Trophoblast cell (in vitro differentiated cells and primary cell): ENCODE results near the gene GAN.

Source experiments
- DNase-seq, 2 donors: peaks; one replicate each; pipeline ENCODE4 v3.0.0-alpha.2; 2016
- H2AFZ ChIP-seq: 2 replicates; pipeline ENCODE4 v1.6.1; 2013; ENCODE audit warnings: low read length, moderate library complexity, mild to moderate bottlenecking; ENCODE audit not compliant: insufficient read depth, poor library complexity
- H2AK5ac ChIP-seq: 2 replicates; pipeline ENCODE4 v1.6.1; 2013; ENCODE audit warnings: mild to moderate bottlenecking, low read length
- H2BK120ac ChIP-seq: 2 replicates; pipeline ENCODE4 v1.6.1; 2013; ENCODE audit warnings: low read length, mild to moderate bottlenecking, moderate library complexity; ENCODE audit not compliant: insufficient read depth, poor library complexity
- H2BK12ac ChIP-seq: 2 replicates; pipeline ENCODE4 v1.6.1; 2013; ENCODE audit warnings: mild to moderate bottlenecking, low read length, moderate library complexity
- H2BK5ac ChIP-seq: 2 replicates; pipeline ENCODE4 v1.6.1; 2013; ENCODE audit warnings: low read length, low read depth, moderate library complexity, mild to moderate bottlenecking; ENCODE audit not compliant: poor library complexity
- H3K14ac ChIP-seq: 2 replicates; pipeline ENCODE4 v1.6.1; 2013; ENCODE audit warnings: mild to moderate bottlenecking, low read length
- H3K18ac ChIP-seq: 2 replicates; pipeline ENCODE4 v1.6.1; 2013; ENCODE audit warnings: mild to moderate bottlenecking, low read length
- H3K23ac ChIP-seq: 2 replicates; pipeline ENCODE4 v1.6.1; 2013; ENCODE audit warnings: low read length
- H3K27ac ChIP-seq: 2 replicates; pipeline ENCODE4 v1.5.1; 2013; ENCODE audit warnings: low read depth, mild to moderate bottlenecking, inconsistent platforms, low read length, moderate library complexity
- H3K27me3 ChIP-seq: 2 replicates; pipeline ENCODE4 v1.6.1; 2013; ENCODE audit warnings: inconsistent platforms, mild to moderate bottlenecking, low read length, moderate library complexity; ENCODE audit not compliant: insufficient read depth
- H3K36me3 ChIP-seq, 2 experiments: 1 replicate in 1 of 2; 2 replicates in 1 of 2; pipeline ENCODE4 v1.6.1; 2013; ENCODE audit warnings: low read length in 2 of 2, mild to moderate bottlenecking in 2 of 2, moderate library complexity in 1 of 2; ENCODE audit not compliant: insufficient read depth in 2 of 2, control insufficient read depth in 1 of 2
- H3K4ac ChIP-seq: 2 replicates; pipeline ENCODE4 v1.6.1; 2013; ENCODE audit warnings: low read depth, mild to moderate bottlenecking, low read length, moderate library complexity
- H3K4me1 ChIP-seq, 2 experiments: 1 replicate in 1 of 2; 2 replicates in 1 of 2; pipeline ENCODE4 v1.6.1; 2013; ENCODE audit warnings: low read length in 2 of 2, mild to moderate bottlenecking in 2 of 2, moderate library complexity in 1 of 2; ENCODE audit not compliant: insufficient read depth in 2 of 2, control insufficient read depth in 1 of 2
- H3K4me2 ChIP-seq: 2 replicates; pipeline ENCODE4 v1.6.1; 2013; ENCODE audit warnings: inconsistent platforms, mild to moderate bottlenecking, low read length, moderate library complexity
- H3K4me3 ChIP-seq: 2 replicates; pipeline ENCODE4 v1.5.1; 2013; ENCODE audit warnings: mild to moderate bottlenecking, low read depth, low read length, inconsistent platforms
- H3K79me1 ChIP-seq: one replicate; pipeline ENCODE4 v1.6.1; 2013; ENCODE audit warnings: low read length
- H3K79me2 ChIP-seq: 2 replicates; pipeline ENCODE4 v1.6.1; 2013; ENCODE audit warnings: low read length, mild to moderate bottlenecking; ENCODE audit not compliant: control insufficient read depth, insufficient read depth, poor library complexity
- H3K9ac ChIP-seq: 2 replicates; pipeline ENCODE4 v1.6.1; 2013; ENCODE audit warnings: mild to moderate bottlenecking, low read length
- H3K9me3 ChIP-seq: 2 replicates; pipeline ENCODE4 v1.6.1; 2013; ENCODE audit warnings: low read depth, mild to moderate bottlenecking, control low read depth, inconsistent platforms, low read length; ENCODE audit not compliant: insufficient read depth
- H4K12ac ChIP-seq: 2 replicates; pipeline ENCODE4 v1.6.1; 2013; ENCODE audit warnings: low read depth, mild to moderate bottlenecking, low read length, moderate library complexity
- H4K8ac ChIP-seq: 2 replicates; pipeline ENCODE4 v1.6.1; 2013; ENCODE audit warnings: low read depth, mild to moderate bottlenecking, low read length, moderate library complexity
- H4K91ac ChIP-seq: one replicate; pipeline ENCODE4 v1.6.1; 2013; ENCODE audit warnings: low read depth, mild to moderate bottlenecking, low read length, moderate library complexity
- WGBS: extraction: QIAGEN DNeasy Blood & Tissue Kit; methylation state at CpG from one replicate; pipeline ENCODE4 v1.1.7; 2013; ENCODE audit warnings: missing lambda C conversion rate; ENCODE audit not compliant: insufficient read length, insufficient coverage; ENCODE audit errors: extremely low coverage; 5-methylcytosine and 5-hydroxymethylcytosine counted together

The GAN gene

GRCh38 chr16:81424771-81425170, 110.0 kb downstream of the GAN start:
- no peak overlapping the region for H3K9ac ChIP-seq
- no peak overlapping the region for H3K27ac ChIP-seq

DNA sequence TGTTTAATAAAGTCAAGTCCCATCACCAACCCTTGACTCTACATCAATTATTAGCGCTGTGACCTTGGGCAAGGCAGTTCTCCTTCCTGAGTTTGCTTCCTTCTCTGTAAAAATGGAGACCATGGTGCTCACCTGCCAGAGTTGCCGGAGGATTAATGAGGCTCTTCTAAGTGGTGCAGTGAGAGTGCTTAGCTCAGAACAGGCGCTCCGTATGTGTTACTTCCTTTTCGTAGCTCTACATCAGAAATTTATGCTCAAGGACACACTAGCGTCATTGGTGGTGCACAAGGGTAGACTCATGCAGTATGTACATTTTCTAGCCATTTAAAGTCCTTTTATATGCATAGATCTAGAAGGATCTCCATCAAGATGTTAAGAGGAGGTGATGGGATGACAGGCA, 112.5 kb downstream of the GAN start:
- Histone ChIP-seq H3K9ac (no peak overlapping the region), H3K4me2 (no peak overlapping the region), H3K27ac (no peak overlapping the region), H3K36me3 (no peaks in the 10 kb centered on the region), H3K79me1 (peaks cover 8% of the 10 kb centered on the region), H4K91ac (no peak overlapping the region), H3K18ac (no peak overlapping the region), H3K79me2 (no peaks in the 10 kb centered on the region), H2AK5ac (no peak overlapping the region), H2AFZ (no peak overlapping the region), H2BK12ac (no peak overlapping the region), H3K4me3 (no peak overlapping the region), H3K4ac (no peak overlapping the region), H3K4me1 (peaks cover 11 to 18% of the 10 kb centered on the region in 2 experiments), H2BK5ac (no peak overlapping the region), H3K23ac (no peak overlapping the region), H3K27me3 (no peaks in the 10 kb centered on the region), H3K9me3 (no peaks in the 10 kb centered on the region), H2BK120ac (no peak overlapping the region), H4K8ac (no peak overlapping the region), H4K12ac (no peak overlapping the region), H3K14ac (no peak overlapping the region)
- no CpG with 5 or more reads among the region's 6 CpGs for WGBS
- no peak for DNase-seq

More at GRCh38 chr16:81424771-81425170, 110.0 kb downstream of the GAN start:
- Histone ChIP-seq H3K4ac (no peak overlapping the region), H3K4me2 (no peak overlapping the region), H2BK120ac (no peak overlapping the region), H2AK5ac (peak overlapping the region; percentile 29), H4K91ac (no peak overlapping the region), H3K27me3 (no peaks in the 10 kb centered on the region), H3K79me1 (no peaks in the 10 kb centered on the region), H3K36me3 (no peaks in the 10 kb centered on the region), H2AFZ (no peak overlapping the region), H4K8ac (no peak overlapping the region), H3K4me3 (no peak overlapping the region), H3K18ac (no peak overlapping the region), H3K4me1 (peaks cover 3 to 5% of the 10 kb centered on the region in 2 experiments), H3K23ac (no peak overlapping the region), H3K79me2 (no peaks in the 10 kb centered on the region), H4K12ac (no peak overlapping the region), H3K14ac (no peak overlapping the region), H3K9me3 (no peaks in the 10 kb centered on the region), H2BK12ac (no peak overlapping the region), H2BK5ac (no peak overlapping the region)
- peak in 1 of 2 donors; percentile 21 for DNase-seq
- WGBS = no CpG with 5 or more reads among the region's 1 CpG

- H3K23ac ChIP-seq = no peak overlapping the region
- no peak overlapping the region for H4K12ac ChIP-seq
- no peak overlapping the region for H3K18ac ChIP-seq
- H3K9me3 ChIP-seq = peaks cover 2% of the 10 kb centered on the region
- peaks cover 10% of the 10 kb centered on the region for H3K79me1 ChIP-seq
- peak overlapping the region; percentile 8 for H2BK12ac ChIP-seq
- no peak overlapping the region for H2AFZ ChIP-seq
- no peak overlapping the region for H3K27ac ChIP-seq
- peak overlapping the region; percentile 3 for H4K8ac ChIP-seq
- WGBS = no CpG with 5 or more reads among the region's 3 CpGs
- no peak overlapping the region for H3K9ac ChIP-seq
- no peak overlapping the region for H3K14ac ChIP-seq
- peak in 1 of 2 donors; percentile 68 for DNase-seq
- H3K4me2 ChIP-seq = no peak overlapping the region
- no peak overlapping the region for H3K4ac ChIP-seq
- H3K36me3 ChIP-seq = no peaks in the 10 kb centered on the region
- no peak overlapping the region for H2BK5ac ChIP-seq
- no peak overlapping the region for H3K4me3 ChIP-seq
- H2AK5ac ChIP-seq = no peak overlapping the region
- peak overlapping the region; percentile 7 for H4K91ac ChIP-seq
- H2BK120ac ChIP-seq = no peak overlapping the region
- H3K4me1 ChIP-seq = peaks cover 11 to 25% of the 10 kb centered on the region in 2 experiments
- no peaks in the 10 kb centered on the region for H3K27me3 ChIP-seq
- no peaks in the 10 kb centered on the region for H3K79me2 ChIP-seq
Observed at GRCh38 chr16:81429045-81429521, 114.3 kb downstream of the GAN start.

- Histone ChIP-seq H2BK5ac (peak overlapping the region; percentile 27), H2BK12ac (no peak overlapping the region), H3K23ac (no peak overlapping the region), H3K4me1 (peaks cover 11 to 25% of the 10 kb centered on the region in 2 experiments), H3K27me3 (no peaks in the 10 kb centered on the region), H3K9me3 (peaks cover 2% of the 10 kb centered on the region), H3K4ac (no peak overlapping the region), H4K91ac (no peak overlapping the region), H3K27ac (peak overlapping the region; percentile 5), H4K12ac (no peak overlapping the region), H2AFZ (no peak overlapping the region), H2AK5ac (no peak overlapping the region), H3K18ac (no peak overlapping the region), H3K79me1 (peaks cover 10% of the 10 kb centered on the region), H3K4me3 (no peak overlapping the region), H3K4me2 (no peak overlapping the region), H3K9ac (no peak overlapping the region), H3K14ac (no peak overlapping the region), H3K79me2 (no peaks in the 10 kb centered on the region), H3K36me3 (no peaks in the 10 kb centered on the region), H4K8ac (no peak overlapping the region), H2BK120ac (no peak overlapping the region)
- no CpG with 5 or more reads among the region's 23 CpGs for WGBS
- peak; percentile 92 to 93 for DNase-seq
Observed at GRCh38 chr16:81431554-81432353, 117.0 kb downstream of the GAN start.
